ENCODE measurements around the gene TPPP3.

GRCh38 chr16:67361038-67361437, 32.3 kb downstream of the TPPP3 start:
- TF ChIP-seq CTCF (IDR thresholded peaks at IDR 0.05) (no peak), POLR2AphosphoS5 (IDR thresholded peaks at IDR 0.05; ENCODE audit: low read depth, low read length) (no peak)
